CD4-positive, alpha-beta T cell treated with Interleukin-4 for 4 hours (primary cell): Measurements from ENCODE around the gene TTC21A.

ENCODE experiments used
- DNase-seq: peaks from one replicate; pipeline ENCODE4 v3.0.0-alpha.2; 2020

Gene TTC21A

DNA sequence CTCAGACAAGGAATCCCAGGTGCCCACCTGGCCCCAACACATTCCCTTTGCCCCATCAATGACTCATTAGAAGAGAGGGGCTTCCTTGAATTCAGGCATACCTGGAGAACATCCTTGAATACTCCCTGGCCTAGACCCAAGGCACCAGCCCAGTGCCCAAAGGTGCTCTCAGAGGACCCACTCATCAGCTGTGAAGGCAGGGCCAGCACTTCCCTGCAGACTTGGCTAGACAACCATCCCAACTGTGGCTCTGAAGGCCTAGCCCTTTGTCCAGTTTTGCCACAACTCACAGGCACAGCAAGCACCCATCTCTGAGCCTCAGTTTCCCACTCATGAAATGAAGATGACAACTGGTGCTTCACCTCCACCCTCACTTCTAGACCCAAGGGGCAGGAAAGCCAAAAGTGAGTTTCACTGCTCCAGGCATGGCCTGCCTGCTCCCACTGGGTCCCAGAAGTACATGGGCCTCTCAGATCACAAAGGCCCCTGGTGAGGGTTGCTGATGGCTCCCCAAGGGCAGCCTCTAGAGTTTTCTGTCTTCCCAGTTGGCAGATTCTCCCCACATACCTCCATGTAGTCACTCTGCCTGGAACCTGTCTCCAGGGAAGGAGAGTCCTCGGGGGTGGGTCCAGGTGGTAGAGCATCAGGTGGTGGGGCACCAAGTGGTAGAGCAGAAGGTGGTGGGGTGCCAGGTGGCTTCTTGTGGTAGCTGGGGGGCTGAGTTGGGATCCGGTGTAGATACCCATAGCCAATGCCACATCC, 7.6 kb upstream of the TTC21A start:
- no peak for DNase-seq

DNA sequence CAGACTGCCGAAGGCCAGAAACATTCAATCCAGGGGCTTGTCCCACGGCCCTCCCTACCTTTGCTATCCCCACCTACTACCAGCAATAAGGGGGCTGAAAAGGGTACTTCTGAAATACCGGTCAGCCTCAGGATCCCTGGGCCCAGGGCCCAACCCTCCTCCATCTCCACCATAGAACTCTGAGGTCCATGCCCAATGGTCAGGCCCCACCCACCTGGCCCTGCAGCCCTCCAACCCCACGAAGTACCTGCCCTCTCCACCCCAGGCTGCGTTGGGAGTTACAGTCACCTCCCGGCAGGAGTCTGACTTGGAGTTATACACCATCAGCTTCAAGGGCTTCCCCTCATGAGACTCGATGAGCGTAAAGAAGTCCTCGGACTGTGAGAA, 7.0 kb upstream of the TTC21A start:
- DNase-seq, result no peak

DNA sequence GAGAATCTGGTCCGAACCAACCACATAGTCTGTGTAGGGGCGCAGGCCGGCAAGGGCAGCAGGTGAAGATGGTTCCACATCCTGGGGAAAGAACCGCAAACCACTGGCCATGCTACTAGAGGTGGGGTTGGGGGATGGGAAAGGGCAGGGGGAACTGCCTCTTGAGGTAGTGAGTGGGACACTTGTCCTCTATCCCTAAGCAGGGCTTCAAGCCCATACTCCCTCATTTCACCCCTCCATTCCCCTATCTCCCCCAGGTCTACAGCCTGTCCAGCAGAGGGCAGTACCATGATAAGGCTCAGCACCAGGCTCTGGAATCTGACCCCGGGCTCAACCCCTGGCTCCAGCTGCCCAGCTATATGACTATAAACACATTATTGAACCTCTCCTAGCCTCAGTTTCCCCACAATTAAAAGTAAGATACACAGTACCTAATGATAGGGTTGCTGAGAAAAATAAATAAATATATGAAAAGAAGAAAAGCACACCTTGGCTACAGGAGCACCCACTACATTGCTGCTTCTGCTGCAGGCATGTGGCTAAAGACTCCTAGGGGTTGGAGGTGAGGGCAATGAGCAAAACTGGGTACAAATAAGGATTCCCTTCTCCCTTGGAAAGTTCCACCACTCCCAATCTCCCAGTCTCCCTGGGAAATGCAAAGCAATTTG, 6.3 kb upstream of the TTC21A start:
- peak; percentile 53 for DNase-seq

DNA sequence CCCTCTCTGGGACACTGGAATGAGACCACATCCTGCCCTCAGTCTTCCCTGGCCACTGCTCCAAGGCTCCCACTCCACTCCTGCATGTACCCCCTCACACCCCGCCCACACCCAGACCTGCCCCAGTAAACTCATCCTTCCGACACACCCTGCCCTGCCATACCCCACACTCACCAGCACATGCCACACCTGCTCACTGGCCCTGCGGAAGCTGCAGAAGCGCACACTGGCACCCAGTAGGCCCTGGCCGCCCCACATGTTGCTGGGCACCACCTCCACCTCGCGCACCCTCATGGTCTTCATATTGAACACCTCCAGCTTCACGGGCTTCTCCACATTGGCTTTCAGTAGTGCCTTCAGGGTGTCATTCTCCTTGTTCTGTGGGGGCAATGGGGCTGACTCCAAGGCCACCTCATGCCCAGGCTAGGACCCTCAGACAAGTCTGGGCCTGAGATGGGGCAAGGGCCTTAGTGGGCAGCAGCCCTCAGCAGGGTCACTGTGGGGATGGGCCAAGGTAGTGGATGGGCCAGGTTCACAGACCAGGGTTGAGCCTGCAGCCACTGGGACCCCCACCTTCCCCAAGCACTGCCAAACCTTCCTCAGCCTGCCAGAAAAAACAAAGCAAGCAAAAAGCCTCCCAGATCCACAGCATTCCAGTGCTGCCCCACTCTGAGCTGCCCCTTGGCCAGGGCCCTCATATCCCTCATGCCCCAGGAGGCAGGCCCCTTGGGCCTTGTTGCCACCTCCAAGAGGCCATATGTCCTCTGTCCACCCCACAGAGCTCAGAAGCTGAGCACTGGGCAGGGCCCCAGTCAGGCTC, 4.8 kb upstream of the TTC21A start:
- DNase-seq, result no peak

DNA sequence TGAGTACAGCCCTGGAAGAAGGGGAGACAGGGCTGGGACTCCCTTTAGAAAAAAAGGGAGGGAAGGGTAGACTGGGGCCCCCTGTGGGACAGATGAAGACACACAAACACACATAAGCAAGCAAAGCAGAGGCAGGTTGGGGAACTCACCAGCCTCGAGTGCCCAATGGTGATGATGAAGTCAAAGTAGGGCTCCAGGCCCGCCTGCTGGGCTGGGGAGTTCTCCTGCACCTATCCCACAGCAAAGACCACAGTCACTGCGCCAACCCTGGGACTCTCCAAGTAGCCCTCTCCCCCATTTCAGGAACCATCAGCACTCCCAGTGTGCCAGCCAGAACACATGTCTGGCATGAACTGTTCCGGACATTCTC, 4.2 kb upstream of the TTC21A start:
- no peak for DNase-seq

DNA sequence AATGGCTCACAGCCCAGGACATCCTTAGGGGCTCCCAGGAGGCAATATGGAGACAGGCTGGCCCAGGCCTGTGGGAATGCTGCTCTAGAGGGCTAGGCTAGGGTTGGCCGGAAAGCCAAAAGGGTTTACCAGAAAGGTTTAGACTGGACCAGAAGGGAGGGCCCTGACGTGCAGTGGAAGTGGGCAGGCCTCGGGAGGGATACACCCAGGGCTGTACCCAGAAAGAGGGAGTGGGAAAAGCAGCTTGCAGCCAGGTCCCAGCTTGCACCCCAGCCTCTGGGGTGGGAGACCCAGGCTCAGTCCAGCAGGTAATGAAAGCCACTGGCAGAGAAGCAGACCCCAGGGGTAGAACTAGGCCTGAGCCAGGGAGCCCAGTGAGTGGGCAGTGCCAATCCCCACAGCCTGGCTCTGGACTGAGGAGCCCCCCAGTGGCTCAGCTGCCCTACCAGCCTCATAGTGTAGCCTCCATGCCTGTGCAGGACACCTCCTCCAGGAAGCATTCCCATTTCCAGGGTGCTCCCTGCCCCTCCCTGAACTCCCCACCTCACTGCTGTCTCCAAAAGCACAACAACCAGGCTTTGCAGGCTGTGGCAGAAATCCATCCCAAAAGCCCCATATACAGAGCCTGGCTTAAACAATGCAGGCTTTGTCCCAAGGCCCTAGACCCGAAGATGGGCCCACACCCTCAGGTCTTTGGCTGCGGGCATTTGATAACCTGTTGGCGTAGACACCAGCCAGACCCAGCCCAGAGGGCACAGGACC, 3.5 kb upstream of the TTC21A start:
- DNase-seq, result no peak

DNA sequence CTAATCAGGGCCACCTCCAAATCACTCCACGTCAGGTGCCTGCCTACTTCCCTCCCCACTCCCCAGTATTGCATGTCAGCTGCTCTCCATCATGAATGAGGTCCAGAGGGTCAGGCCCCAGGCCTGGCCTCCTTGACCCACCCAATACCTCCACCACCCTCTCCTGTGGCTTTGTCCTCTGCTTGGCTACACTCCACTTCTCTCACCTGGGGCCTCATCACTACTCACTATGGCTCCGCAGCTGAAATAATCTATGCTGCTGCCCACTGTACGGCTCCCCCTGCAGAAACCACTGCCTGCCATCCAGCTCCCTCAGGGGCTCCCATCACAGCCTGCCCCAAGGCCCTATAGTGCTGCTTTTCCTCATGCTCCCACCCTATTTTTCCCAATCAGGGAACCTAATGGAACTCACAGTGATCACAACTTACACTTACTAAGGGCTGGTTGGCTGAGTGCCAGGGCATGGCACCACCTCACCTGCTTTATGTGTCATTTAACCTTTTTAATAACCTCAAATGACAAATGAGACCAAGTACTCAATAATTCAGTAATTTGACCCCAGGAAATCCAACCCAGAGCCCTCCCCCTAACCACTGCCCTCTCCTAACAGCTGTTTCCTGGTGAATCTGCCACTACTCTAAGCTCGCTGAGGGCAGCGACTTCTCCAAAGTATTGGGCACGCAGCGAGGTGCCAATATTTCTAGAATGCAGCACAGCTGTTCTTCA, 2.4 kb upstream of the TTC21A start:
- peak; percentile 31 for DNase-seq

DNA sequence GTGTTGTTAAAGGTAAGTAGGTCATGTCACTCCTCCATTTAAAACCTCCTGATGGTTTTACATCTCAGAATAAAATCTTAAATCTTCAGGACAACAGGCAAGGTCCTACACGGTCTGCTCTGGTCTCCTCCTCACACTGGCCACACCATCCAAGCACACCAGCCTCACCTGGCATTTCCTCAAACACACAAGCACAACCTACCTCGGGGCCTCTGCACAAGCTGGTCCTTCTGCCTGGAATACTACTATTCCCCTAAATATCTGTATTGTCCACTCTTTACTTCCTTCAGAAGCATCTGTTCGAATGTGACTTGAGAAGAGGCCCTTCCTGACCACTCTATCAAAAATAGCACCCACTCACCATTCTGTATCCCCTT, 1.8 kb upstream of the TTC21A start:
- DNase-seq, result no peak

DNA sequence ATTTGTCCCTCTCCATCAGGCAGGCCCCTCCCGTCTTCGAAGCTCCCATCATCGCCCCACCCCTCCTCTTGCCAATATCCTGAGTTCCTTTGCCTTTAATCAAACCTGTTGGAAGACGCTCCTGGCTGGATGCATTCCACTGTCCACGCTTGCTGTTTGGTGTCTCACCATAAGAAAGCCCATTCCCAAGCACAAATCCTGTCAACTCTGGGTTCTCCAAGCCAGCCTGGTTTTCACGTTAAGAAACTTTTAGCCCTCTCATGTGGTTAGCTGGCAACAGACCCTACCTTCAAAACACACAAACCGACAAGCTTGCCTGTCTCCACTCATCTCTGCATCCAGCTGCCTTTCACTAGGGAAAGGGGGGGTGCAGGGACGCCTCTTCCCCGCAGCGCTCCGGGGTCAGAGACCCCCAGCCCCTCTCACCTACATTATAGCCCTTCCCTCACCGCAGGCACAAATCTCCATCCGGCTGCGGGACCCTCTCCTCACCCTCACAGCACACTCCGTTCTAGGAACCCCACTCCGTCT, 1.1 kb upstream of the TTC21A start:
- no peak for DNase-seq

DNA sequence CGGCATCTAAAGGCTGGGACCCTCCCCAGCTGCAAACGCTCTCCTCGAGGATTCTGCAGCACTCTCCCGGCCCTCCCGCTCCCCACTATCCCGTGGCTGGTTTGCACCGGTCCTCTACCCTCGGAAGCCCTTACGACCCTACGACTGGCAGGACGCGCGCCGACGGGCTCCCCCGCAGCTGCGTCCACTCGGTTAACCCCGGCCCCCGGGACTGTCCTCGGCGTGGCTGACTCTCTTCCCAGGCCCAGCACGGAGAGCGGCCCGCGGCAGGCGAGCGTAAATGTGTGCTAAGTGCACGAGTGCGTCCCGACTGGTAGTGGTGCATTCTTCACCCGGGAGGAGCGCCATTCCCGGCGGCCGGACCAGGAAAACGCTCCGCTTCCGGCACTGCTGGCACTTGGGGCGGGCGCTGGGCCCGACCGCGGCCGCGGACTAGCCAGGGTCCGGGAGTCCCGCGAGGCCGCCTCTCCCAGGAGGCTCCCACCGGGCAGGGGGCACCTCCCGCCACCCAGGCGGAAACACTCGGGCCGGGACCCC, 561 bp upstream of the TTC21A start:
- DNase-seq, result no peak

DNA sequence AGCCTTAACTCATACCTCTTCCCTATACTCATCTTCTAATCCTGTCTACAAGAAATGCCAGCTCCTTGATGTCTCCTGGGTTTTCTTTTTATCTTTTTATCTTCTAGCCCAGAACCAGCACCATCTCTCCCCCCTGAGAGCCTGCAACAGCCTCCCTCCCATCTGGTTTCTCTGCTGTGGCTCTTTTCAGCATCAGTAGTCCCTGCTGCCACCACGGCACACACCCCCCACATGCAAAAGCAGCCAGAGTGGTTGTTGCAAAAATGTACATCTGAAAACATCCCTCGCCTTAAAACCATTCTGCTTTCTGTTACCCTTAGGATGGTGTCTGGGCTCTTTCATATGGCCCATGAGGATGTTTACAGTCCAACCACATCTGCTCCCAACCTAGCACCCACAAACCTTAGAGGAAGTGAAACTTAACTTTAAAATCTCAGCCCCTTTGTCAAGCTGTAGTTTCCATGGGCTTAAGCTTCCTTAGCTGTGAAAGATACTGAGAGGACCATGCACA, 775 bp downstream of the TTC21A start:
- peak; percentile 52 for DNase-seq

DNA sequence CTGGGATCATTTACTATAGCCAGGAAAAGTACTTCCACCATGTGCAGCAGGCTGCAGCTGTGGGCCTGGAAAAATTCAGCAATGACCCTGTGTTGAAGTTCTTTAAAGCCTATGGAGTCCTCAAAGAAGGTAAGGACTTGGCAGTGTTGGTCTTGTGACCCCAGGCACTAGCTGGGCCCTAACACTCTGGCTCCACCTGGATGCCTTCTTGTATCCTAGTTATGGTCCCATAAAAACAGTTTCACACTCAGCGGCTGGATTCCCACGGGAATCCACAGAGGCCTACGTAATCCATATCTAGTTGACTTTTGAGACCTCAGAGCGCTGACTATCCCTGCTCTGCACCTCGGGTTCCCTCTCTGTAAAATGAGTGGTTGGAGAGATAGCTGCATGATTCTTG, 1.6 kb downstream of the TTC21A start:
- no peak for DNase-seq

DNA sequence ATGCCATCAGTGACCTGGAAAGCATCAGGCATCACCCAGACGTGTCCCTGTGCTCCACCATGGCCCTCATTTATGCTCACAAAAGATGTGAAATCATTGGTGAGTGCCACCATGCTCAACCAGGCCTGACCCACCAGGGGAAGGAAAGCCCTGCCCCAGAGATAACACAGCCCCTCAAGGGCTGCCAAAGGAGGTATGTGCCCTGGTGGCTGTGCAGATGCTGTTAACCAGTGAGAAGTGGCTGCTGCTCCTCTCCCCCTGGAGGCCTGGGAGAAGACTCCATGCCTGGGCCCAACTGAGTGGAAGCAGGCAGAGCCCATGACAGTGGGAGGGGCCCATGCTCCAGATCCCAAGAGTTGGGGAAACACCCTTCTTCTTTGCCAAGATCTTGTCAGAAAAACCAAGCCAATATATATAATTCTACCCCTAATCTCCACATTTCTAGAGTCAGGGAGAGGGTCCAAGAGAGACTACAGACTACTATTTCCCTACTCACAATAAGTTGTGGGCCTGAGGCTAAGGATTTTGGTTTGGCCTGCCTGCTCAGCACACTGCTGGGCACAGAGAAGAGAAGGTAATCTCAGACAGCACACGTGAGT, 2.7 kb downstream of the TTC21A start:
- DNase-seq, result no peak

DNA sequence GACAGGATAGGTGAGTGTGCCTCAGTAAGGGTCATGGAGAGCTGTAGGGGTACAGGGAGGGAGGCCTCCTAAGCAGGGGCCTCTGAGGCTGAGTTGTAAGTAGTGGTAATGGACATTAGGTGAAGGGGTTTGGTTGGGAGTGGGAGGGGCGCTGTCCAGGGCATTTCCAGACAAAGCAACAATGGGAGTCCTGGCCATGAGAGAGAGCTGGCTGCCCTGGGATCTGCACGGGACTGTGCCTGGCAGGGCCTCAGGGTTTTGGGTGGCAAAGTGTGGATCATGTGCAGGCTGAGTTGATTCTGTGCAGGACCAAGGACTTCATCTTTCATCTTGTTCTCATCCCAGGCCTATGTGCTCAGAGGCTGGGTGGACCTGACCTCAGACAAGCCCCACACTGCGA, 4.6 kb downstream of the TTC21A start:
- no peak for DNase-seq

DNA sequence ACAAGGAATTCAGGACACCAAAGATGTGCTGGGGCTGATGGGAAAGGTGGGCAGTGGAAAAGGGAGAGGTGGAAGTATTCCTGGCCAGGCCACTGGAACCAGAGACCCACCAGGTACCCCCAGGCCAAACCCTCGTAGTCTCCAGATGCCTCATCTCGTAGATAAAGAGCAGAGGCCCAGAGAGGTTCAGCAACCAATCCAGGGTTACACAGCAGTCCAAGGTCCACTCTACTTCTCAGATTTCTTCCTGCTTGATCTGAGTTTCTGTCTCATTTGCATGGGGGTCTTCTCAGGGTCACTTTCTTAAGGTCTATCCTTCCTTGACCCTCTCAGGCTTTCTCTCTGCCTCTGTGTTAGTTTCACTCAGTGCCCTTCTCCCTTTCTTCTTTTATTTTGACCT, 5.1 kb downstream of the TTC21A start:
- no peak for DNase-seq

DNA sequence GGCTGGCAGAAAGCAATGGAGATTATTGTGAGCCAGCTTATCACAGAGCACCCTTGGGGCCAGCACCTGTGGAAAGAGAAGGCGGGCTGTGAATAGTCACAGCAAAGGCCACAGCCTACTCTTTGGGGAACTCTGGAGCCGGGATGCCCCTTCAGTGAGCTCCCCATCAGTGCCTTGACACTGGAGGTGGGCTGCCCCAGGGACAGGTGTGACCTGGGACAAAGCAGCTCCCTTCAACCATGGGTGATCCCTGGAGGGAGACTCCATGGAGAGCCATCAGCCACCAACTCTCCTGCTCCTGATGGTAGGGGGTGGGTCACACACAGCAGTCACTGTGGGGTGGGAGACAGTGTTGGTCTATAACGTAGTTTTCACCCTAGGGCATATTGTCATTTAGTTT, 5.8 kb downstream of the TTC21A start:
- no peak for DNase-seq

DNA sequence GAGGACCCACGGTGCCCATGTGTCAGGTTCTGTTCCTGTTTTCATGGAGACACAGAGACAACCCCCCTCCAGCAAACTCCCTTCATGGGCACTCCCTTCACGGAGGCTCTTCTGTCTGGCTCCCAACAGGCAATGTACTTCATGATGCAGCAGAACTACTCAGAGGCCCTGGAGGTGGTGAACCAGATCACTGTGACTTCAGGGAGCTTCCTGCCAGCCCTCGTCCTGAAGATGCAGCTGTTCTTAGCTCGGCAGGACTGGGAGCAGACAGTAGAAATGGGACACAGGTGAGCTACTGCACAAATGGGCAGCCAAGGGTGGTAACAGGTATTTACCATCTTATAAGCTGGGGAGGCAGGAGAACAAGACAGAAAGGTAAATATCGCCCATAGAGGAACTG, 7.0 kb downstream of the TTC21A start:
- DNase-seq, result no peak

DNA sequence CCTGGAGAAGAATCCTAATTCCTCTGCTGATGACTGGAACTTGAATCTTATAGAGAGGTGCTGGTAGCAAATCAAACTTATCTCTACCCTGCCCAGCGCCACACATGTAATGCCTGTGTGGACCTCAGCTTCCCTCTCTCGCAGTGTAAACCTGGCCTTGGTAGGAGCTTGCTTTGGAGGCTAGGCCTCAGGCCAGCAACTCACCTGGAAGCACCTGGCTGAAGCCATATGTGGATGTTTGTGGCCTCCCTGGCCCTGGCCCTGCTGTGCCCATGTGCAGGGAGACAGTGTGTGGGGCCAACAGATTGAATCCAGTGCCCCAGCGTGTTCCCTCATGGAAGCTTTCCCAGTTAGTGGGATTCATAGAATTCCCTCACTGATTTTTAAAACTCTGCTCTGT, 8.4 kb downstream of the TTC21A start:
- no peak for DNase-seq

DNA sequence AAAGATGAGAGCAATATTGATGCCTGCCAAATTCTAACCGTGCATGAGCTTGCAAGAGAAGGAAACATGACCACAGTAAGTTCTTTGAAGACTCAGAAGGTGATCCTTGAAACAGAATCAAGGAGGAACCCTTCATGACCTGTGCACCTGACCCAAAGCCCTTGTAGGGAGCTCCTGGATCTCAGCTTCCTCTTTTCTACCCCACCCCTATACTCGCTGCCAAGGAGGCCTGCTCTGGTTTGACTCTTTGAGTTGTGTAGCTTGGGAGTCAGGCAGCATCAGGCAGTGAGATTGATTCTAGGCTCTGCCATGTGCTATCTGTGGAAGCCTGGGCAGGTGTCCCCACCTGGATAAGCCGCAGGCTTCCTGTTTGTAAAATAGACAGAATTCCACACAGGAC, 10.6 kb downstream of the TTC21A start:
- DNase-seq, result no peak

DNA sequence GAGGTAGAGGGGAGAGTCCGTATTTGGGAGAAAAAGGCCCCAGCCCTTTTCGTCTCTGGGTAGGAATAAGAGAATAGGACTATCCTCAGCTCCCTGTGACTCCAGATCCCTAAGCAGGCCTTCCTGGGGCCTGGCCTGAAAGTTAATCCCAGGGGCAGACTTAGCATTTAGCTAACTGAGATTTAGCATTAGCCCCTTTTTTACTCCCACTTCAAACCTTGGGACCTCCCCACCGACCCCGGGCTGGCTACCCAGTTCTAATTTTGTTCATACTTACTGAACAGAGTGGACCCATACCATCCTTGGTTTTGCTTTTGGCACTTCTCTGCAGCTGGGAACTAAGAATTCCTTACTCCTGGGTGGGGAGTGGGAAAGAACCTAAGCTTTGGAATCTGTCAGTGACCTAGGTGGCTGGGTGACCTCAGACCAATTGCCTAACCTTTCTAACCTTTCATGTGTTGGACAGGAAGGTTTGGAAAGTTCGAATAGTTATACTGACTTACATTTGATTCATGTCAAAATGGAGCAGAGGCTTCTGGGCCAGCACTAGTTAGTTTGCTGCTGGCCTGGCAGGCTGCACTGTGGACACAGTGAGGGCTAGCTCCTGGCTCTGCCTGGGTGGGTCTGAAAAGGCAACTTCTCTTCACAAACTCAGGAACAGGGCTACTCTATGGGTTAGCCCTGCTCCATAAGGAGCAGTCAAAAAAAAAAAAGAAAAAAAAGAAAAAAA, 11.6 kb downstream of the TTC21A start:
- DNase-seq, result no peak

DNA sequence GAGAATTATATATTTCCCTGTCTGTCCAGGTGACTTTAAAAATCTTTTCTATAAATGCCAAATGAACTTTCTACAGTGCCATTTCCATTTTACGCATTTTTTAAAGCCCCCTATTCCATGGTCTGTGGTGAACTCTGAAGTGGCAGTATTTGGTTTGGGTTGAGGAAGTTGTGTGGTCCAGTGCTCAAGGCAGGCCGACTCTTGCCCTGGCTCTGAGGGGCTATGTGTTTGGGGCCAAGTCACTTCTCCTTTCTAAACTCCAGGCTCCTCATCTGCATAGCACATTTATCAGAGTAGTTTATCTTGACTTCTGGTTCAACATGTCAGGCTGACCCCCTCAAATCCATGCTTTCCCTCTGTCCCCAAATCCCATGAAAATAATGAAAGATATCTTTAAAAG, 14.1 kb downstream of the TTC21A start:
- DNase-seq, result no peak
